22Rv1 (cell line): ENCODE measurements around the gene CDH8.

Experiments
- ZFX ChIP-seq: fragments of 450-650 bp; IDR thresholded peaks from 2 replicates; pipeline ENCODE4 v1.6.1; 2017; ENCODE audit warnings: antibody characterized with exemption, borderline replicate concordance
- TF ChIP-seq, protein P1 (sequence below): fragments of 450-650 bp; IDR thresholded peaks from 2 replicates; pipeline ENCODE4 v1.5.1; 2017; ENCODE audit warnings: mild to moderate bottlenecking

DNA sequence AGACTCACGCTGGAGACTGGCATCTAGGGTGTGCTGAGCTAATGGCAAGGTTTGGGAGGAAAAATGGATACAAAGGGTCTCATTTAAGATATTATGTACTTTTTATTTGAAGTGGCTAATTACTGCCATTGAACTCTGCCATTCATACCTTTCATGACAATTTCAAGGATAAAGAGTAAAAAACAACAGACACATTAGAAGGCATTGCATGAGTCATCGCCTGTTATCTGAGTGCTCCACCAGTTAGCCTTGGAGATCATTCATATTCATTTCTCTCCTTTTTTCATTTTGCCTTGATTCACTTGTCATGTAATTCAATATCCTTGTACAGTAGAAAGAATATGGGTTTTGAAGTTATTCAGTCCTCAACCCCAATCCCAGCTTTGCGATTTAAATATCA lies 109.5 kb downstream of the CDH8 start:
- TF ChIP-seq, protein P1, sequence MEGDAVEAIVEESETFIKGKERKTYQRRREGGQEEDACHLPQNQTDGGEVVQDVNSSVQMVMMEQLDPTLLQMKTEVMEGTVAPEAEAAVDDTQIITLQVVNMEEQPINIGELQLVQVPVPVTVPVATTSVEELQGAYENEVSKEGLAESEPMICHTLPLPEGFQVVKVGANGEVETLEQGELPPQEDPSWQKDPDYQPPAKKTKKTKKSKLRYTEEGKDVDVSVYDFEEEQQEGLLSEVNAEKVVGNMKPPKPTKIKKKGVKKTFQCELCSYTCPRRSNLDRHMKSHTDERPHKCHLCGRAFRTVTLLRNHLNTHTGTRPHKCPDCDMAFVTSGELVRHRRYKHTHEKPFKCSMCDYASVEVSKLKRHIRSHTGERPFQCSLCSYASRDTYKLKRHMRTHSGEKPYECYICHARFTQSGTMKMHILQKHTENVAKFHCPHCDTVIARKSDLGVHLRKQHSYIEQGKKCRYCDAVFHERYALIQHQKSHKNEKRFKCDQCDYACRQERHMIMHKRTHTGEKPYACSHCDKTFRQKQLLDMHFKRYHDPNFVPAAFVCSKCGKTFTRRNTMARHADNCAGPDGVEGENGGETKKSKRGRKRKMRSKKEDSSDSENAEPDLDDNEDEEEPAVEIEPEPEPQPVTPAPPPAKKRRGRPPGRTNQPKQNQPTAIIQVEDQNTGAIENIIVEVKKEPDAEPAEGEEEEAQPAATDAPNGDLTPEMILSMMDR, result no peak
- no peak for TF ChIP-seq ZFX
